Pancreas (tissue), 10 donors: Measurements from ENCODE around the gene CDKL1. TPM values are rescaled to one million over a fixed set of nuclear protein-coding genes. Genes with fewer than 3 reads are reported as not detected.

ENCODE experiments used
- ATAC-seq, 4 donors: fragments of 200-7000 bp; cut with Tn5 transposase; one replicate each; pipeline versions ENCODE4 v1.8.0 to v1.9.1; 2020; ENCODE audit warnings: mild to moderate bottlenecking in 4 of 4, moderate library complexity in 4 of 4
- DNase-seq, 6 donors: peaks; one replicate each; pipeline ENCODE4 v3.0.0-alpha.2; 2020
- FAIRE-seq: peaks from 2 replicates; lab custom pipeline; 2012; peaks lifted over from hg19 to GRCh38; lab: Jason Lieb, UNC
- H3K27ac ChIP-seq, 4 donors: fragments of 200-600 bp; sonication (generic); 1 replicate in 3 of 4; 2 replicates in 1 of 4; pipeline versions ENCODE4 v1.5.0 to v1.8.0; 2020
- H3K27me3 ChIP-seq, 4 donors: fragments of 200-600 bp; one replicate each; pipeline ENCODE4 v1.8.0; 2021
- H3K36me3 ChIP-seq, 3 donors: fragments of 200-600 bp; sonication (generic) in 1 of 3; one replicate each; pipeline versions ENCODE4 v1.5.0 to v1.8.0; 2020 to 2021
- H3K4me1 ChIP-seq, 3 donors: fragments of 200-600 bp; one replicate each; pipeline ENCODE4 v1.8.0; 2021
- H3K4me3 ChIP-seq, 4 donors: fragments of 200-600 bp; sonication (generic) in 2 of 4; one replicate each; pipeline versions ENCODE4 v1.5.0 to v1.8.0; 2020 to 2021
- H3K9me3 ChIP-seq, 4 donors: fragments of 200-600 bp; one replicate each; pipeline ENCODE4 v1.8.0; 2021
- WGBS, 2 donors: extraction: QIAGEN DNeasy Blood & Tissue Kit; methylation state at CpG; one replicate each; pipeline ENCODE4 v1.1.7; 2013; 5-methylcytosine and 5-hydroxymethylcytosine counted together
- intact Hi-C, 3 donors: fragments of 100-400 bp; cut with DNase I; formaldehyde crosslinking; loops; one replicate each; pipeline versions ENCODE4 v1.11.1 to v1.14.2; 2022
- polyA plus RNA-seq, 2 donors: library from polyadenylated mRNA; stranded (reverse); fragments of 200-250 nt; gene quantifications; one replicate each; pipeline ENCODE4 v1.2.3, GENCODE V29; 2013
- total RNA-seq, 6 donors: library from RNA; stranded (reverse); fragmentation: NEBNext Ultra II Directional in 4 of 6; extraction: Animal tissue kit (Norgen Biotek cat#: 25700) in 4 of 6; gene quantifications; one replicate each; pipeline versions ENCODE4 v1.2.1 to v1.2.4, GENCODE V29; 2021 to 2023
- TF ChIP-seq, protein P1 (sequence below), 4 donors: fragments of 200-600 bp; sonication (generic) in 3 of 4; IDR thresholded peaks; one replicate each; pipeline versions ENCODE4 v1.5.0 to v1.8.0; 2021; ENCODE audit warnings: antibody characterized with exemption in 4 of 4
- donor health status: healthy with polysubstance abuse.
- donor health status: DM: no; HTN: no; CAD: no; lungs with moderate emphysema.
- donor health status: DM: no; HTN: no; CAD: no.
- donor health status: control.
- donor health status: control.
- donor health status: Bipolar disorder and iron deficiency.
- donor health status: DM: yes; HTN: yes; CAD: no.
- donor health status: DM: no; HTN: no; CAD: no.
- donor health status: DM: no; HTN: no; CAD: no.
- donor health status: DM: yes; HTN: yes; CAD: no.

The CDKL1 gene
- total and polyA plus RNA-seq, 8 donors = 0.56 to 5.5 (median 3.7) TPM

DNA sequence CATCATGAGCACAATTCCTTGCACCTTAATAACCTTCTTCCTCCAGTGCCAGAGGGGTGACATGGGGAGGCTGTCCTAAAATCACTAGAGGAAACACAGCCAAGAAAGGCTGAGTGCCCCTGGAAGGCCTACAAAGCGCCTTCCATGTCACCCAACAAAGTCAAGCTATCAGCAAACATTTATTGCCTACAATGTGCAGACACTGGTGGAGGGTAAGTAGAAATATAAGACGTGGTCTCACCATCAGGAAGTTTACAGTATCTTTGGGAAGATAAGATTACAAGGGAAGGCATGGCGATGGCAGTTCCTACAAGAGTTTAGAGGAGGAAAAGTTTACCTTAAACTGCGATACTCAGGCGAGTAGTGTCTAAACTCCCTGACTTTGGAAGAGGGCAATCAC lies 56.6 kb downstream of the CDKL1 start:
- H3K4me1 ChIP-seq = peaks cover 8 to 11% (median 9%) of the 10 kb centered on the region in 3 donors
- no peak overlapping the region for H3K27ac ChIP-seq
- 82 to 83% methylated on average over 5 of the region's 5 CpGs for WGBS, 2 donors

DNA sequence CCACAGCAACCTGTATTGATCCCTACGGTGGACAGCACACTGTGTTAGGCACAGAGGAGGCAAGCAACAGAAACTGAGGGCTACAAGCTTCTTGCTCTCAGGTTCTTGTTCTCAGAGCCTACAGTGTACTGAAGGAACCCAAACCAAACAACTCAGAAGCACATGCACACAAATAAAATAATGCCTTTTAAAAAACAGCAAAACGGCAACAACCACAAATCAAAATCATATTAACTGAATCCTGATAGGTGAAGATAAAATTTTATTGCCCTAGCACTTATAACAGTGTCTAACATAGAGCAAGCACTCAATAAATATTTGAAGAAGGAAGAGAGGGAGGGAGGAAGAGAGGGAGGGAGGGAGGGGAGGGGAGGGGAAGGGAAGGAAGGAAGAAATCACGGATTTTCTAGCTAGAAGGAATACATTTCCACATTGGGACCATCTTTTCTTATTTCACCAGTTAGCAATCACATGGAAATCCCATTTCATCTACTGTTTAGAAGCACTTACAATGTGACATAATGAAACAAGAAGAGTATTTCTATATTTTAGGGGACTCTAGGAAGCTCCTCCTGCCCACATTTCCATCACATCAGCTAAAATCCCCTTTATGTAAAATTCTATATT lies 57.4 kb downstream of the CDKL1 start:
- Histone ChIP-seq H3K4me3 (no peak overlapping the region), H3K36me3 (no peaks in the 10 kb centered on the region), H3K27me3 (no peaks in the 10 kb centered on the region), H3K9me3 (no peaks in the 10 kb centered on the region), H3K4me1 (peaks cover 12 to 15% (median 13%) of the 10 kb centered on the region in 3 donors), H3K27ac (no peak overlapping the region)
- TF ChIP-seq, protein P1, sequence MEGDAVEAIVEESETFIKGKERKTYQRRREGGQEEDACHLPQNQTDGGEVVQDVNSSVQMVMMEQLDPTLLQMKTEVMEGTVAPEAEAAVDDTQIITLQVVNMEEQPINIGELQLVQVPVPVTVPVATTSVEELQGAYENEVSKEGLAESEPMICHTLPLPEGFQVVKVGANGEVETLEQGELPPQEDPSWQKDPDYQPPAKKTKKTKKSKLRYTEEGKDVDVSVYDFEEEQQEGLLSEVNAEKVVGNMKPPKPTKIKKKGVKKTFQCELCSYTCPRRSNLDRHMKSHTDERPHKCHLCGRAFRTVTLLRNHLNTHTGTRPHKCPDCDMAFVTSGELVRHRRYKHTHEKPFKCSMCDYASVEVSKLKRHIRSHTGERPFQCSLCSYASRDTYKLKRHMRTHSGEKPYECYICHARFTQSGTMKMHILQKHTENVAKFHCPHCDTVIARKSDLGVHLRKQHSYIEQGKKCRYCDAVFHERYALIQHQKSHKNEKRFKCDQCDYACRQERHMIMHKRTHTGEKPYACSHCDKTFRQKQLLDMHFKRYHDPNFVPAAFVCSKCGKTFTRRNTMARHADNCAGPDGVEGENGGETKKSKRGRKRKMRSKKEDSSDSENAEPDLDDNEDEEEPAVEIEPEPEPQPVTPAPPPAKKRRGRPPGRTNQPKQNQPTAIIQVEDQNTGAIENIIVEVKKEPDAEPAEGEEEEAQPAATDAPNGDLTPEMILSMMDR (IDR thresholded peaks at IDR 0.05) = no peak
- 34 to 38% methylated on average over 3 of the region's 3 CpGs for WGBS, 2 donors
- ATAC-seq = no peak
- no peak for DNase-seq
- intact Hi-C loops = no loop called here
- FAIRE-seq = no peak

More for the DNA sequence above, 56.6 kb downstream of the CDKL1 start:
- DNase-seq = no peak
- H3K36me3 ChIP-seq = no peaks in the 10 kb centered on the region
- no peaks in the 10 kb centered on the region for H3K27me3 ChIP-seq
- no peak for ATAC-seq
- H3K4me3 ChIP-seq = no peak overlapping the region
- FAIRE-seq = no peak
- H3K9me3 ChIP-seq = no peaks in the 10 kb centered on the region
- TF ChIP-seq, protein P1 (IDR thresholded peaks at IDR 0.05) = no peak
- intact Hi-C loops = no loop called here

DNA sequence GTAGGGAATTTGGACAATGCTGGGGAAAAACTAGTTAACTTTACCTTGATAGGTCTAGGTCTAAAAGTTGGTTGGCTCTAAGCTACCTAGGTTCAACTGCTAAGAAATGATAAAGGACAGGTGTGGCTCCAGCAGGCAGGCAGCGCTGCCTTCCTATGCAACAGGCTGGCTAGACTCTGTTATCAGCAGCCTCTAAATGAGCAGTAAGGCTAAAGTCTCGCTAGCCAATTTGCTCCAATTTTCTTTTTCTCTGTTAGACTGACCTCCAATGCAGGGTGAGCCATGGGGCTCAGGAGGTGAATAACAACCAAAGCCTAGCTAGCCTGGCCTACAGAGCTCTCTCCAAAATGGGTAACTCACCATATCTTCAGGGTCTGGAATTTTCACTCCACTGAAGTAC lies 58.1 kb downstream of the CDKL1 start:
- H3K36me3 ChIP-seq = no peaks in the 10 kb centered on the region
- intact Hi-C loops = no loop called here
- no peaks in the 10 kb centered on the region for H3K27me3 ChIP-seq
- DNase-seq = no peak
- no peak overlapping the region for H3K27ac ChIP-seq
- TF ChIP-seq, protein P1 (IDR thresholded peaks at IDR 0.05) = no peak
- no peak overlapping the region for H3K4me3 ChIP-seq
- no peak for ATAC-seq
- H3K4me1 ChIP-seq = peaks cover 12 to 15% (median 13%) of the 10 kb centered on the region in 3 donors
- WGBS, 2 donors = 62 to 80% methylated on average over 2 of the region's 2 CpGs
- no peaks in the 10 kb centered on the region for H3K9me3 ChIP-seq
- no peak for FAIRE-seq

DNA sequence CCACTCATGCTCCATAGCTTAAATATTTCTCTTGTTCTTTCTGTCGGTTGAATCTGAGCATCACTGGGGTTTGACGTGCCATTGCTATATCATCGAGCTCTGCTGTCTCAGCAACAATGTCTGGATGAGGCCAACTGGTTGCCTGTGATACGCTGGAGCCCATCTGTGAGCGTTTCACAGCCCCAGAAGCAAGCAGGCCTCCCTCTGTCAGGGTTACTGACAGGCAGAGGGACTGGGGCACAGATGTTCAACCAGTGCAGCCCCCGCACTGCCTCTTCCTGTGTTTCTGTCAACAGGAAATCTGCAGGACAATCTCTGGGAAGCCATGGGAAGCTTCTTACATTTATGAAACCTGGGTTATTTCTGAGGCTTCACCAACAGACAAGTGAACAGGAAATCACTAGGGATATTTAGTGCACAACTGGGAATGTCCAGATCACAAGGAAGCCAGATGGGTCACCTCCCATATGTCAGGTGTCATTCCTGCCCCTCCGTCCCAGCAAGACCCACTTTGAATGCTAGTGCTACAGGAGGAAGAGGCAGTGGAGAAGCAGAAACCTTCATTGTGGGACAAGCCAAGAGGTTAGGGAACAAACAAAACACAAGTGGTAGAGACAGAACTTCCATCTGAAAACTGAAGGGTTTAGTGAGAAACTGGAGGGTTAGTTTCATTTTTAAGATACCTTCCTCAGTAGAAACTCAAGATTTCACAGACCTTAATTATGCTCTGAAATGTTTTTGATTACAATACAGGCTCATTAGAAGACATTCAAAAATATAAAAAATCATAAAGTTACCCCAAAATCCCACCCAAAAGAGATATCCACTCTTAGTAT lies 60.5 kb downstream of the CDKL1 start:
- H3K4me3 ChIP-seq = no peak overlapping the region

More for the DNA sequence above, 60.5 kb downstream of the CDKL1 start:
- H3K4me1 ChIP-seq = peaks cover 12 to 15% (median 13%) of the 10 kb centered on the region in 3 donors
- H3K9me3 ChIP-seq = no peaks in the 10 kb centered on the region
- ATAC-seq (peak; percentile 9 to 52 (median 34)), DNase-seq (no peak), FAIRE-seq (no peak)
- peak overlapping the region in 3 of 4 donors; percentile 22 to 70 (median 65) for H3K27ac ChIP-seq
- no peaks in the 10 kb centered on the region for H3K36me3 ChIP-seq
- intact Hi-C loops = no loop called here
- TF ChIP-seq, protein P1 (IDR thresholded peaks at IDR 0.05) = no peak
- H3K27me3 ChIP-seq = no peaks in the 10 kb centered on the region
- 62 to 69% methylated on average over 7 of the region's 7 CpGs for WGBS, 2 donors
